ENCODE measurements around the gene SEMA5A. TPM values are rescaled to one million over a fixed set of nuclear protein-coding genes. Genes with fewer than 3 reads are reported as not detected.

The SEMA5A gene
- total RNA-seq, 1 experiment from 2014 or later: 9.3 TPM

GRCh38 chr5:9545136-9545991, 511 bp downstream of the SEMA5A start (continued):
- TF ChIP-seq E2F4 (CRISPR knock-in tag; IDR thresholded peaks at IDR 0.05; ENCODE audit: borderline replicate concordance, low read depth): no peak
- no peak for TF ChIP-seq ZMAT4 (CRISPR knock-in tag; IDR thresholded peaks at IDR 0.05)
- TF ChIP-seq ZNF416 (CRISPR knock-in tag; IDR thresholded peaks at IDR 0.05): no peak
- TF ChIP-seq CDX4 (CRISPR knock-in tag; IDR thresholded peaks at IDR 0.05; ENCODE audit: borderline replicate concordance): no peak
- no peak for TF ChIP-seq HMGA2 (CRISPR knock-in tag; IDR thresholded peaks at IDR 0.05)
- no peak for TF ChIP-seq ZNF423 (CRISPR knock-in tag; IDR thresholded peaks at IDR 0.05)
- no peak; the same call in 1 of the 2 replicates for TF ChIP-seq ZNF219 (CRISPR knock-in tag; IDR thresholded peaks at IDR 0.05; ENCODE audit: borderline replicate concordance)
- TF ChIP-seq ARID4B (CRISPR knock-in tag; IDR thresholded peaks at IDR 0.05; ENCODE audit: borderline replicate concordance): 0 out of 2 replicates have a peak, but pooled peaks have one; percentile 2
- no peak for TF ChIP-seq IRF1 (CRISPR knock-in tag; IDR thresholded peaks at IDR 0.05)

- Mint-ChIP-seq H3K36me3 (peaks cover 7% of the 10 kb centered on the region), H3K4me3 (peak overlapping the region; percentile 76), H3K27ac (no peak overlapping the region), H3K27me3 (ENCODE audit: low read depth) (no peaks in the 10 kb centered on the region), H3K9me3 (no peaks in the 10 kb centered on the region), H3K4me1 (peaks cover 23% of the 10 kb centered on the region)
- CTCF ChIA-PET: interaction anchor here (0.8 to 1.7 kb wide), 13 partner anchors 10 to 704 kb away, joined by 3 to 7 read pairs (median 3); no protein-coding TSS in a partner anchor
- DNase-seq (ENCODE audit: low spot score) (peak; percentile 93), ATAC-seq (peak; percentile 55)
- POLR2A ChIA-PET: interaction anchor here (0.6 kb wide), 1 partner anchor 705 kb away, joined by 7 read pairs; the partner anchor contains the start of gene ATPSCKMT
- 0 out of 2 replicates have a peak, but pooled peaks have one; percentile 49 for TF ChIP-seq ETV6 (CRISPR knock-in tag; IDR thresholded peaks at IDR 0.05)
- TF ChIP-seq FOXP4 (CRISPR knock-in tag; IDR thresholded peaks at IDR 0.05): 0 out of 2 replicates have a peak, but pooled peaks have one; percentile 22
- no peak for TF ChIP-seq NFE2L1 (CRISPR knock-in tag; IDR thresholded peaks at IDR 0.05)
- no peak for TF ChIP-seq CREB1 (CRISPR knock-in tag; IDR thresholded peaks at IDR 0.05)
- TF ChIP-seq ZNF317 (CRISPR knock-in tag; IDR thresholded peaks at IDR 0.05; ENCODE audit: borderline replicate concordance, low read depth): no peak
- TF ChIP-seq ZNF232 (CRISPR knock-in tag; IDR thresholded peaks at IDR 0.05): no peak
- TF ChIP-seq ATF2 (CRISPR knock-in tag; IDR thresholded peaks at IDR 0.05; ENCODE audit: borderline replicate concordance, low read depth): no peak
- TF ChIP-seq GABPB1 (CRISPR knock-in tag; IDR thresholded peaks at IDR 0.05): no peak
- TF ChIP-seq AFF4 (CRISPR knock-in tag; IDR thresholded peaks at IDR 0.05; ENCODE audit: borderline replicate concordance): no peak
These were observed 1.3 kb downstream of the SEMA5A start for GRCh38 chr5:9544502-9545135.

Measured in WTC11 (cell line).